DMS153 (cell line): ENCODE results near the gene HS2ST1.
A peak's percentile ranks its signal among the peaks of the same experiment; 100 is the strongest.

Source experiments
- DNase-seq: peaks from one replicate; lab custom pipeline; 2025; lab: John Stamatoyannopoulos, UW

Gene HS2ST1

DNA sequence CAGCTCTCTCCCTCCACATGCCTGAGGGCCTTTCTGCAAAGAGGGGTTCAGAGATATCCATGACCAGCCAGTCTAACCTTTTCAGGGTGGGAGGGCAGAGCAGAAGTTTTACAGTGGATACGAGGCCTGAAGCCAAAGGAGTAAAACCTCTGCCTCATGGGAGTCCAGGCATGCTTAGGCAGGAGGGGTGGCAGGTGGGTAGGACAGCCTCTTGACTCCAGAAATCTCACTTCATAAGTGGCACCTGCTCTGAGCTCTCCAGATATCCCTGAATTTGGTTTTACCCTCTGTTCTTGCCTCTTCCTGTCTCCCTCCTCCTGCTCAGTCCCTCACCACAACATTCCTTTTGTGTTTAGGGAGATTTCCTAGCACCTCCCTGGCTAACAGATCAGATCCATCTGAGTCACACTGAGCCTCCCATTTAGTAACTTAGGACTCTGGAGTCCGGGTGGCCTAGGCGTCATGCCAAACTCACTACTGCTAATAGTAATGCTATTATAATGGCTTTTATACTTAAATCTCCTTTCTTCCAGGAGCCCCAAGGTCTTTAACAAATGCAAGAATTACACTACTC is 201.0 kb downstream of the HS2ST1 start:
- no peak for DNase-seq

DNA sequence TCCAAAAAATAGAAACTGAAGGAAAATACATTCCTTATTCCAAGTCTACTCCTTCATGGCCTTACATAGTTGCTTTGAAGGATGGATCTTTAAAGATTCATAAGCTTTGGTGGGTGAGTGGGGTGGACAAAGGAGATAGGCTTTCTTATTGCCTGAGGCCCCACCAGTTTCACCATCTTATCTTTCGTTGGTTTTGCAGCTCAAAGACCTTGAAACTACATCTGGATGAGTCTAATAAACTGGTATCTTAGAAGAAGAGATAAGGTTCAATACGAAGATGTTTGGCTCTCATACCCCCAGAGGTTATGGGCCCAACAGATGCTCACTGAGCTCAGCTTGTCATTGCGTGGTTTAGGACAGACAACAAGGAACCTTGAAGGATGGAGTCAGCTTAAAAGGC is 201.5 kb downstream of the HS2ST1 start:
- no peak for DNase-seq

DNA sequence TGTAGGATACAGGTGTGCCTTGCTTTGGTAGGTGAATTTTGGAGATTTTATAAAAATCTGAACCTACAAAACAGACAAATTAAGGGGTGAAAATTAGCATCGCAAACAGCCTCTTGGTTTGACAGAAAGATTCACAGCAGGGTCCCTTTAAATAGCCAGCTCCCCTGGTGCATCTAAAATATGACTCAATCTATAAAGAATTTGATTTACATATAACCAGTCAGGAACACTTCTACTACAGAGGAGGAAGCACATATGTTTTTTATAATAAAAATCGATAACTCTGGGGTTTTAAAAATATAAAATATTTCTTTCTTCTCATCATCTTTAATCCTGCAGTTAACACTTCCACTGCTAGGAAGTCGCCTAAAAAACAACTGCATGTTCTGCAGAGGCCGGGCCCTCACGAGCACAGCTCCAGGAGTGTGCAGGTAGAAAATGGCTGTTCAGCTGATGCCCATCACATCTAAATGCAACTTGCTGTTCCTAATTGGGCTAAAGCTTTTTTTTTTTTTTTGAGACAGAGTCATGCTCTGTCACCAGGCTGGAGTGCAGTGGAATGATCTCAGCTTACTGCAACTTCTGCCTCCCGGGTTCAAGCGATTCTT is 203.4 kb downstream of the HS2ST1 start:
- no peak for DNase-seq

DNA sequence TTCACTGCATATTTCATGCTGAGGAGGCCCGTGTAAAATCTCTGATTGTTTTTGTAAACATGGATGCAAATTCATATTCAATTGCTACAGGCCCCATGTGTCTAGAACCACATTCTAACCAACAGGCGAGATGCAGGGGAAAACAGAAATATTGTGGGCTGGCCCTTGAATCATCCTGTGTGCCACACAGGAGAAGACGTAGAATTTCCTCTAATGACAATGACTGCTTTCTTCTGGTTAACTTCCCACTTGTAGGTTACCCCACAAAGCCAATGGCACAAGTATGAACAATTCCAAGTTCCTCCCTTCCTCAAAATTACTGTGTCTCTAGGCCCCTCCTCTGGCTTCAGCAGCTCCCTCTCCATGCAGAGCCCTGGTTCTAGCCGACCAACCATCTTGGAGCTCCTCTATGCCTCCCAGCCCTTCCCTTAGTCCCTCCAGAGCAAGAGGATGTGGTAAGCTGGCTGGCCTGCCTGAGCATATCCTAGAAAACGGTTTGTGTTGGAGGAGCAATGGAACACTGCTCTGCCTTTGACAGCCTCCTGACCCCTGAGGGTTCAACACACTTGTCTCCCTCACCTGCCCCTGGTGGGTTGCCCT is 205.2 kb downstream of the HS2ST1 start:
- DNase-seq, result no peak

DNA sequence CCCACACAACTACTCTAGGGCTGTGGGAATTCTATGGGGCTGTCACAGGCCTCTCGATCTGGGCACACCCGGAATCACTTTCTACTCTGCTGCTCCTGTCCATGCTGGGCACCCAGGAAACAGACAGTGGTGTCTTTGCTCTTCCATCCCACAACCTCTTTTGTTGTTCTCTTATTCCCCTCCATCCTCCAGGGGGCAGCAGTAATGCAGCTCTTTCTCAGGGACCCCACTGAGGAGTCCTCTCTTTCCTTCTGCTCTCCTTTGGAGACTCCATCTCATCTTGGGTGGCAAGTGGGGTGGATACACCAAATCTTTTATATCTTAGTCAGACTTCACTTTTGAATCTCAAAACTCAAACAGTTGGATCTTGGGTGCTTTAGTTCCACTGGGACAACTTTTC is 206.3 kb downstream of the HS2ST1 start:
- DNase-seq, result no peak

DNA sequence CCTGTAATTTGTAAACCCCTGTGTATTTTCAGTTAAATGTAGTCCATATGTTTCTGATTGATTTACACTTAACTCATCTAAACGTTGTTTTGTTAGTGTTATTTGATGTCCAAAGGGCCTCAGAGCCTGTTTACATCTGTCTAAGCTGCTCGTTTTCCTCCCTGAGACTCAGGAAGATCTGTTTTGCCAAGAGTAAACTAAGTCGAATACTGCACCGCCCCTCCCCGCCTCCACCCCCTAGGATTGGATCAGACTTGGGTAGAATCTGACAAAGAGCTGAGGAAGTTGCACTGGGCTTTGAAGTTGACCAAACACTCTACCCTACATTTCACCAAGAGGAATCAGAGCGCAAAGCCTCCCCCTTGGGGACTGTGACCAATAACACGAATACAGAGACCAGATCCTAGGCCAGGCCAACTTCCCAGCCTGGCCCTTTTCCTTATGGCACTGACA is 207.3 kb downstream of the HS2ST1 start:
- DNase-seq, result no peak

DNA sequence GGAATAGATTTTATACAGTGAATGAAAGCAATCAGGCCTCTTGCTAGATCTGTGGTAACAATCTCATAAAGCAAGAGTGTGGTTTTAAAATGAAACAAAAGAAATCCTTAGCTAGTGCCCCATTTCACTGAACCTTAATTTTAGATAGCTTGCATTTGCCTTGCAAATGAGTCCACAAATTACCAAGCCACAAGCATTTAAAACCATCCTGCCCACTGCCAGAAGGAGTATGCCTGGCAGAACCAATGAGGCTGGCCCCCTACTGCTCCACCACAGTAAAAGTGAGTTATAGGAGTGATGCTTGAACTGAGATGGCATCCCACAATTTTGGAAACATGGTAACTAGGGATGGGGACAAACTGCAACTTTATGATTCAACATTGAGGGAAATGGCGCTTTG is 207.8 kb downstream of the HS2ST1 start:
- DNase-seq, result no peak

DNA sequence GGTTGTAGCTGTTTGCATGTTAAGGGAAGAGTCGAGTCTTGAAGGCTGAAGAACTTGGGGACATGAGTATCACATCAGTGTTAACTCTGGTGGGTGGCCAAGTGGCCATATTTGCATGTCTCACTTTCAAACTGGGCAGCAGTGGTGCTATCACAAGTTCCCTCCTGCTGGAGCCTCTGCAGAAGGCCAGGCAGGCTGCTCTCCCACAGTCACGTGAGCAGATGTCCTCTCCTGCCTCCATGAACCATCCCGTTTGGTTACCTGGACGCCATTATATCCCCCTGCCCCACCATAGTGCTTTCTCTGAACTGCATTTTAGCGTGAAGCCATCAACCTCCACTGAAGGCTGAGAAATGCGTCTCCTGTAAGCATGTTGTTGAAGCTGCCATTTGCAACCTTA is 209.2 kb downstream of the HS2ST1 start:
- DNase-seq, result no peak

DNA sequence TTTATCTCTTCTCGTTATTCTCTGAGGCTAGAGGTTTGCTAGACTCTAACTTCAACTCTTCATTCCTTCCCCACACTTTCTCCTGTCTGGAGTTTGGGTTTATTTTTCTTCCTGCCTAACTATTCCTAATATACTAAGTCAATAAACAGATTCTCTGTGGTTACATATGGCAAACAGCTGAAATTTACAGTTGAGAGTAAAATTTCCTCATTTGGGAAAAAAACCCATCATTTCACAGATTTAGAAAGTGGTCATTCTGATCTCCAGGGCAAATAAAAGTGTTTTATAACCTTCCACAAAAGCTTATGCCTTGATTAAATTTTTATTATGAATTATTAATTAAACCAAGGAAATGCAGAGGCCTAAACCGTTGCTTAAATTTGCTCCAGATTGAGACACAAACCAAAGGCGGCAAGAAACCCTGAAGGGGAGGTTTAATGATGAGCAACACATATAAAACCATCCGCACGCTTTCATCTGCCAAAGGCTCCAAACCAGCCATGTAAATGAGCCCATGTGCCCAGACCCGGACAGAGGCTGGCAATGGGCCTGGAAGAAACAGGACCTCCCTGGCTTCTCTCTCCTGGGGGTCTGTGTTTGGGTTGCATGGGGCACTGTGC is 212.6 kb downstream of the HS2ST1 start:
- no peak for DNase-seq

DNA sequence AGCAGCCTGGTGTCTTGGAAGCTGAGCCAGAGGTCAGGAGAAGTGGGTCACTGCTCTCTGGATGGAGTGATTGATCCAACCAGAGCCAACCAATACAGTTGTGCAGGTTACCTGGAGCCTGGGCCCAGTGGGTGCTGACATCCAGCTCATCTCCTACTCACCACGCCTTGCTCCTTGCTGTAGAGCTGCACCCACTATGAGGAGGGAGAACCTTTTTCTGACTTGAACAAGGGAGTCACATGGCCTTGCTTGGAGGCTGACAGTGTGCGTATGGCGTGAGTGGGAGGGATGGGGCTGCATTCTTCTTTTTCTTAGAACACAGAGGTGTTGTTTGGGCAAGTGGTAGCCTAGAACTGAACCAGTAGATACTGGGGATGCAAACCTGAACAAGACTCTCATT is 213.1 kb downstream of the HS2ST1 start:
- no peak for DNase-seq

DNA sequence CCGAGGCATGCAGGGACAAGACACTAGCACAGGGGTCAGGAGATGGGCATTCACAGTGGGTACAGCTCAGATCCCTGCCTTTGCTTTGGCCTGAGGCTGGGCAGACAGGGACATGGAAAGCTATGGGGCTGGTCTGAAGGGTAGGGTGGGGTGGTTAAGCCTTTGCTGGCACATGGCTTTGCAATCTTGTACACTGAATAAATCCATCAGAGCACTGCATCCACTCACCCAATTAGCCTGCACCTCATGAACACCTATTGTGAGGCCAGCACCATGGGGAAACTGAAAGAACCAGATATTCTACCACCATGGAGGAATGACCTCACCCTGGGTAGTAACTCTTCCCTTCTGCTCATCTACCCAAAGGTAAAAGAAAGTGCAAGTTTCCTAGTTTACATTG is 214.6 kb downstream of the HS2ST1 start:
- DNase-seq, result no peak

DNA sequence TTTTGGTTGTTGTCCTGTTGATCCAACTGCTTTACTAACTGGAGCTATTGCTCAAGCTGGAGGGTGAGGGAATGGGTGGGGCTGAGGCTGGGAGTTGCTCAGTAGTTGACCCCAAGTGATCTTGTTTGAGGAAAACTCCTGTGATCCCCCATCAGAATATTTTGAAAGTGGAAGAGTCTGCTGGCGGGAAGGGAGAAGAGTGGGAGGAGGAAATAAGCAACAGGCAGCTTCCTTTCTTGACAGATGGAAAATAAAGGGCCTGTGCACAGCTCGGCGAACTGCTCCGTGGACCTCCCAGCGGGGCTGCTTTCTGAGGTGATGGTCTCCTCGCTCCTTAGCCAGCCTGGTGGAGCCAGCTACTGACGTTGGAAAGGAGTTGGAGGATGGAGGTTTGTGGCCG is 215.2 kb downstream of the HS2ST1 start:
- DNase-seq, result no peak

DNA sequence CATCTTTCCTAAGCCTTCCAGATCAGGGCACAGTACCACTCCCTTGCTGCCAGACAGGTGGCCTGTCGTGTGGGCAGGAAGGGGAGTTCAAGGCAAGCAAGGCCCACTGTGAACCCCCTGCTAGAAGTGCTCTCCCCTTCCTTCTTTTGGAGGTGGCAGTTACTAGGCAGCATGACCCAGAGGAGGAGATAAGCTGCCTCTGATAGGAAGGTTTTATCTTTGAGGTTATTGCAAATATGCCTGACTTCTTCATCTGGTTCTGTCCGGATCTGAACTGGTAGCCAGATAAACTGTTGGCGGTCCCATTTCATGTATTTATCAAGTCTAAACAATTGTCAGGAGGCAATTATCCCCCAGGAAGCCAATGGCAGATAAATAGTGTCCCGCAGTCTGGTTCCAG is 216.0 kb downstream of the HS2ST1 start:
- DNase-seq, result no peak

DNA sequence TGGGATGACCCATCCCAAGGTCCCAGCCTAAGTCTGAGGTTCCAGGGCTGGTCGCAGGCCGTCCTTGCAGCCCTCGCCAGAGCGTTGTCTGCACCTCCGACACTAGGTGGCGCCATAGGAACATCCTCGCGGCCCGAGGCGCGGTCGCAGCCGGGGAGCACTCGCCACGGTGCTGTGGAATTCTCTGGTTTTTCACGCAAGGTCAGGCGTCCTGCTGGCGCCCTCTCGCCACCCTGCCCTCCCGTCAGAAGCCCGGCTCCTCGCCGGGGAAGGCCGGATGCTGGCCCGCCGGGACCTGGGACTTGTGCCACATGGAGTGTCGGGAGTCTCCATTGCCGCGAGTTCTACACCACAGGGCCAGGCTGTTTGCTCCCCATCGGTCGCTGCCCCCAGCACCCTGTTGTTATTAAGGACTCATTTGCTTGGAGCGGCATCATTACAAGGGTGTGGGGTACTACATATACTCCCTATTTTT is 217.4 kb downstream of the HS2ST1 start:
- peak; percentile 18 for DNase-seq

DNA sequence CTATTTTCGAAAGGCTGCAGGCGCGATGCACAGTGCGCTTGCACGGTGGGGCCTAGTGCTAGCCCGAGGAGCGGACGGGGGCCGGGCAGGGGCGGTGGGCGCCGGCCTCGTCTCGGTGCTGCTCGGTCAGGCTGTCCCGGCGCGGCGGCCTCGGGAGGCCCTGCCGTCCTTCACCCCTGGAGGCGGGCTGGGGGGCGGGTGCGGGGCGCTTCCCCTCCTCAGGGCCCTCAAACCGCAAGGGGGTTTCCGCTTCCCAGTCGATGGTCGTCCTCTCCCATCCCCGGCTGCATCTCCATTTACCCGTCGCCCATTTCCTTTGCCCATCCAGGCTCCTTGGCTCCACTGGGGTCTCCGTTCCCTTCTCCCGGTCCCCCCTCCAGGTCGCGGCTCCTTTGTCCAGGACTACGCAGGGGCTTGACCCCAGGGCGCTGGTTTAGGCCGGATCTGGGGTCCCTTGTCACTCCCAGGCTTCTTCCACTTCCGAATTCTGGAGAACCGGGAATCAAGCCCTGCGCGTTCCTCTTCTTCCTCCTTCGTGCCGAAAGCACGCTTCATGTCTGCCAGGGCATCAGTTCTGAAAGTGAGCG is 217.9 kb downstream of the HS2ST1 start:
- no peak for DNase-seq

DNA sequence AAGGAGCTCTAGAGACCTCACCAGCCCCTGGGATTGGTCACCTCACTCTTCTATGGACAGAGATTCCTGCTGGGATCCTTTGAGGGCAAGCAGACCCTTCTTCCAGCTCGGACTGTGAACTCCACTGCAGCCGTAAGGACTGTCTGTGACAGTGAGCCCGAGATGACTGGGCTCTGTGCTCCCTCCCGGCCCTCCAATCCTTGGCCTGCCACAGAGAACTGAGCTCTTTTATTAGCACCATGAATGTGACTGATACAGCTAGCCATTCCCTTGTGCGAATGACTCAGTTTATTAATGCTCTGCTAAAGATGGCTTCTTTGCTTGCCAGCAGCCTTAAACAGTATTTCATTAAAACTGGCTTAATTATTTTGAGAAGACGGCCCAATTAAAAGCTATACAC is 219.6 kb downstream of the HS2ST1 start:
- no peak for DNase-seq

DNA sequence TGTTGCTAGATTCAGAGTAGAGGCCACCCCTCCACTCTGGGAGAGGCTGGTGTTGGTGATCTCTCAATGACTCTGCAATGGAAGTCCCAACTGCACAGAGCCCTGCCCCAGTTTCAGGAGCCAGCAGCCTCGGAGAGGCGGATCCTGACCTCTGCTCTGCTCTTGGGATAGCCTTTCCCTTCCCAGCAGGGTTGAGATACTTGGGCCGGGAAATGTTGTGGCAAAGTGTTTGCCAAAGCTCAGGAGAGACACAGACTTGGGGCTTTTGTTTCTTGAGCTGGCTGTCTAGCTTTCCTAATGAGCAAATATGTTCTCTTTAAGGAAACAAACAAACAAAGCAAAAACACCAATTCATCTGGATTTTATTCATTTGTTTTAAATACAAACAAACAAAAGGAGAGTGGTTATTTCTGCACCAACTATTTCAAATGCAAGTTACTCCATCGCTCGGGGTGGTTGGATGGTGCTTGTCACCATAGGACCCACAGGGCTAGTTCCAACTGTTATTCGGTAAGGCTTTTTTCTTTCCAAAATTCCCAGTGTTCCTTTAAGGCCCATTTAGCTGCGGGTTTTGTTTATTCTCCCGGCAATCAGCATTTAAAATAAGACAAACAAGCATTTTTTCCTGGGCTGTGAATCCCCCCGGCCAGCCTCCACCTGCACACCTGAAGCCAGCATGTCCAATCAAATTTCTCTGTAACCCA is 220.3 kb downstream of the HS2ST1 start:
- no peak for DNase-seq

DNA sequence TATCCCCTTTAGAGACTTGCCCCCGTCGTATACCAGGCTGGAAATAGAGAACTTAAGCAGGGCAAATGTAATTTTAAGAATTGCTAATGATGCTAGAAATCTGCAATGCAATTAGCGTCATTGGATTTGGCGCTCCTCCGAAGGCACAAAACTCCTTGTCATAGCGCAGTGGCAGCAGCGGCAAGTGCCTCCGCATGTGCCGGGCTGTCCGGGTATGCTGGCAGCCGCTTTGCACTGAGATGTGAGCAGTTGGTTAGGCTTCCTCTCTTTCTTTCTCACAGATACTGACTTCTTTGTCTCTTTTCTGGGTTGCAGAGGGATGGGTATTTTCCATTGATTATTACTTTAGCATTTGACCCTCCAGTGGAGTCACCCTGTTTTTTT is 220.9 kb downstream of the HS2ST1 start:
- no peak for DNase-seq

DNA sequence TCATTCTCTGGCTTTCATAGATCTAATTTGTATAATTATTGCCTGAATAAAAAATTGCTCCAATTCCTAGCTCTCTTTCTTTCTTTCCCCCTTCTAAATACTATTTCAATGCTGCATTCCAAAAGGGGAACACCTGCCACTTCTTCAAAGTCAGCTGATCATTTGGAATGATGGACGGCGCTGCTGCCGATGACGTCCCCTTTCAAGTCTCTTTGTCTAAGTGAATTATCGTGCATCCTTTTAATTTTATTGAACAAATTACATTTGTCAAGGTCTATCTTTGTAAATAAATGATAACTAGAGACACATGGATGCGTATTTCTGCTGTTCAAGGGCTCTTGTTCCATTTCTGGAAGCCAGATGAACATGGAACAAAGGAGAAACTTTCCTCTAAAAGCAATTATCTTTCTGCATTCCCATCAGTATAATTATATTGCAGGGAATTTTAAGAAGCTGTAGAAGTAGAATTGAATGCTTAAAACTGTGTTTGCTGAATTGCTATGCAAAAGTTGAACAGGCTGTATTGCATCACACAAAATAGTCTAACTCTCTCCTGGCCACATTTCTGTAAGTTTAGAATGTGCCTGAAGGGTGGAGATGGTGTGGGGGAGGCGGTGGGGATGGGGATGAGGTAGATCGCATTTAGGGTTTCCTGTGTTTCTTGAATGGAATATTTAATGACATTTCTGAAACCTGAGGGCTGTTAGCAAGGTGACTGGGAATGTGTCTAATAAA is 222.3 kb downstream of the HS2ST1 start:
- DNase-seq, result no peak

DNA sequence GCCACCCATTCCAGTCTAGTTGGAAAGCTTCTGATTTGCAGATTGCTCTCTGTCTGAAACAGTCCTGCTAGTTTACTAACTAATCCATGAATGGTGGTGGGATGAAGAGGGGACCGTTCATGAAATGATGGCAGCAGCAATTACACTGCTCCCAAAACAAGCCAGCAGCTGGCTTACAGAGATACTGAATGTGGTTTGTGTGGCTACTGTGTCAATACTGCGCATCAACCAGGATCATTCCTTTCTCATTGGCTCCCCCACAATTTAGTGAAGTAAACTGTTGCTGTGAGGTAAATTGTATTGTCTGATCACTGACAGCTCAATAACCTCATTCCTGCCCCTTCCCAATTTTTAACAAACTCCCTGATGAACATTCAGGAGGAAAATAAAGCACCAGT is 222.9 kb downstream of the HS2ST1 start:
- DNase-seq, result no peak

DNA sequence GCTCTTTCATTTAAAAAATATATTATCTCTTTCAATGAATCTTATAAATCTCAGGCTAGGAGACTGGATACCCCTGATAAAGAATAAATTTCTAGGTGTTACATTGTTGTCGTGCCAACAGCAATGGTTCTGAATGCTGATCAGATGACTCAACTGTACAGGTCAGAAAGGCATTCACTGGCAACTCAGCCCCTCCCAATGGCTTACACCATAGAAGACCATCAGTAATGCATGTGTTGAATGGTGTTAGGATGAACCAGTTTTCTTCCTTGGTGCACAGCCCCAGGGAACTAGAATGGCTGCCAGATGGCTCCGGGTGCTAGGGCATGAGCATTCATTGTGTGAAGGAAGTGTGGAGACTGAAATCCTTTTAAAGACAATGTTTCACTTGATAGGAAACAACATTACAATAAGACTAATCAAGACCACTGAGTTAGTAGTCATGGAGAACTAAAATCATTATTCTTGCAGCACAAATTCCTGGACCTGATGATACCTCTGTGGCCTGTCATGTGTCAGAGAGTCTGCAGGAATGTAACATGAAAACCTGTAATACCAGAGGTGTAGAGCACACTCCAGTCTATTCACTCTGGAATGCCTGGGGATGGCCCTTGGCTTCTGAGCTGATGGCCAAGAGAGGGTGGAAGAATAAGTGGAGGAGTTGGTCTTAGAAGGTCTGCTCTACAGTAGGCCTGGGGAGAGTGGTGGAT is 226.6 kb downstream of the HS2ST1 start:
- no peak for DNase-seq
